ENCODE results near the gene MAP3K4.

GRCh38 chr6:161094955-161095354, 103.4 kb downstream of the MAP3K4 start:
- TF ChIP-seq POLR2A (IDR thresholded peaks at IDR 0.05; ENCODE audit: control extremely low read depth in 1 of 2, low read depth in 2 of 2, low read length in 2 of 2), result no peak
- no peak for TF ChIP-seq RAD21 (IDR thresholded peaks at IDR 0.05 in 1 of 2, conservative IDR thresholded peaks at IDR 0.05 in 1 of 2; ENCODE audit: low read depth in 2 of 2, low read length in 2 of 2)
